ENCODE data around the gene RPL18A.

DNA sequence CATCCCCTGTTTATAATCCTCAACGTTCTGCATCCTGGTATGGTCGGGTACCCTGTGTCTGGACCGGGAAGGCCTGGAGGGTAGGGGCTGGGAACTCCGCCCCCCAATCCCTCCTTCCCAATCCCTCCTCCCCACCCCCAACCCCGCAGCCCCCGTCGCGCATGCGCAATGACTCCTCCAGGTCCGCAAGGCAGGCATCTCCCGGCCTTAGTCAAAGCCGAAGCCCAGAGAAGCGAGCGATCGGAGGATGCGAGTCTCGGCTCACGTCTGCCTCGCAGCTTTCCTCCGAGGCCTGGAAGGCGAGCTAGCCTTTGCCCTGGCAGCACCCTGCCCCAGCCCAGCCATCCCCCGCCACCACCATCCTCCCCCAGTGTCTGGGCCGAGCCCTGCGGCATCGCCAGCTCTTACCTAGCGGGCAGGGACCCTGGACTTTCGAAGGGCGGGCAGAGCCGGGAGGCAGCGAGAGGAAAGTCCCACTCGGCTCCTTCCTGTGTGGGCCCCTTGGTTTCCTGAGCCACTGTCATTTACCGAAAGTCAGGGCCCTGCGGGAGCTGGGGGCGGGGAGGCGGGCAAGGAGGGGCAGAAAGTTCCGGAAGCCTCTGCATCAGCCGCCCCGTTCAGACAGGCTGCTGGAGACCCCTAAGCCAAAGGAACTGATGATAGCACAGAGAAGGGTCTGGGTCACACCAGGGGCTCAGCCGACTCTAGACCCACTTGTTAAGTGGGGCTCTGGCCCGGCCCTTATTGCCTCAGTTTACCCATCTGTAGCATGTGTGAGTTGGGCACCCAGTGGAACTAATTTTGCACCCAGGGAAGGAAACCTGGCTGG is 12.0 kb upstream of the RPL18A start, which contains the start of gene JAK3:
- TF ChIP-seq GATA3 (IDR thresholded peaks at IDR 0.05; ENCODE audit: low read depth, low read length) (no peak), GATA2 (IDR thresholded peaks at IDR 0.05; ENCODE audit: low read depth, low read length) (no peak)

Measured in SH-SY5Y (cell line).